ENCODE data around the gene PAIP2.

PAIP2 gene

DNA sequence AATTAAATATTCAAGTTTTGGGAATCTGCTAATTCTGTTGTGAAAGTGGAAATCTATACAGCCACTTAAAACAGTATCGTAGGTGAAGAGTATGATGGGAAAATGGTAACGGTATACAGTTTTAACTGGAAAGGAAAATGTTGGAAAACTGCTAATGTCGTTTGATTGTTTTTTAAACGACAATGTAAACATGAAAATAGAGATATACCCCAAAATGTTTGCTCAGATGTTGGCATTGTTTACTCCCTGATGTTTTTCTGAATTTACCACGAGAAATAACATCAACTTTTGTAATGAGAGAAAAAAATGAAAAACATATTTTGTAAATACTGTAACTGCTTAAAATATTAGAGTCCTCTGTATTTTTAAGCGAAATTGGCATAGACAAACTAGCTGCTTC, 45.5 kb upstream of the PAIP2 start:
- in situ Hi-C loops (cut with MboI; ENCODE audit: low pct_unique_long_range_greater_than_20kb, low sequenced_read_pairs, unreplicated experiment), result no loop called here
- TF ChIP-seq, protein P1, sequence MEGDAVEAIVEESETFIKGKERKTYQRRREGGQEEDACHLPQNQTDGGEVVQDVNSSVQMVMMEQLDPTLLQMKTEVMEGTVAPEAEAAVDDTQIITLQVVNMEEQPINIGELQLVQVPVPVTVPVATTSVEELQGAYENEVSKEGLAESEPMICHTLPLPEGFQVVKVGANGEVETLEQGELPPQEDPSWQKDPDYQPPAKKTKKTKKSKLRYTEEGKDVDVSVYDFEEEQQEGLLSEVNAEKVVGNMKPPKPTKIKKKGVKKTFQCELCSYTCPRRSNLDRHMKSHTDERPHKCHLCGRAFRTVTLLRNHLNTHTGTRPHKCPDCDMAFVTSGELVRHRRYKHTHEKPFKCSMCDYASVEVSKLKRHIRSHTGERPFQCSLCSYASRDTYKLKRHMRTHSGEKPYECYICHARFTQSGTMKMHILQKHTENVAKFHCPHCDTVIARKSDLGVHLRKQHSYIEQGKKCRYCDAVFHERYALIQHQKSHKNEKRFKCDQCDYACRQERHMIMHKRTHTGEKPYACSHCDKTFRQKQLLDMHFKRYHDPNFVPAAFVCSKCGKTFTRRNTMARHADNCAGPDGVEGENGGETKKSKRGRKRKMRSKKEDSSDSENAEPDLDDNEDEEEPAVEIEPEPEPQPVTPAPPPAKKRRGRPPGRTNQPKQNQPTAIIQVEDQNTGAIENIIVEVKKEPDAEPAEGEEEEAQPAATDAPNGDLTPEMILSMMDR (IDR thresholded peaks at IDR 0.05; ENCODE audit: extremely low read depth, insufficient read depth, missing control alignments), result no peak
- DNase-seq (ENCODE audit: low spot score), result no peak

DNA sequence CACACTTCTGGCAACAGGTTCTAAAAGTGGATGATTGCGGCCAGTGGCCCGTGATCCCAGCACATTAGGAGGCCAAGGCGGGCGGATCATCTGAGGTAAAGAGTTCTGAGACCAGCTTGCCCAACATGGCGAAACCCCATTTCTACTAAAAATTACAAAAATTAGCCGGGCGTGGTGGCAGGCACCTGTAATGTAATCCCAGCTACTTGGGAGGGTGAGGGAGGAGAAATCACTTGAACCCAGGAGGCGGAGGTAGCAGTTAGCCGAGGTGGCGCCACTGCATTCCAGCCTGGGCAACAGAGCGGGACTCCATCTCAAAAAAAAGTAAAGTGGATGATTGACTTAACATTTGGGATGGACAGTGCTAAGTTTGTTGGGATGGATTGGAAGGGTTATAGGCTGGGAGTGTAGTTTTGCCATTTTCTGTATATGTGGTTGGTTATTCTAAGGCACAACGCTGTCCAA, 44.8 kb upstream of the PAIP2 start:
- DNase-seq (ENCODE audit: low spot score), result no peak
- in situ Hi-C loops (cut with MboI; ENCODE audit: low pct_unique_long_range_greater_than_20kb, low sequenced_read_pairs, unreplicated experiment), result no loop called here
- TF ChIP-seq, protein P1 (IDR thresholded peaks at IDR 0.05; ENCODE audit: extremely low read depth, insufficient read depth, missing control alignments), result no peak

DNA sequence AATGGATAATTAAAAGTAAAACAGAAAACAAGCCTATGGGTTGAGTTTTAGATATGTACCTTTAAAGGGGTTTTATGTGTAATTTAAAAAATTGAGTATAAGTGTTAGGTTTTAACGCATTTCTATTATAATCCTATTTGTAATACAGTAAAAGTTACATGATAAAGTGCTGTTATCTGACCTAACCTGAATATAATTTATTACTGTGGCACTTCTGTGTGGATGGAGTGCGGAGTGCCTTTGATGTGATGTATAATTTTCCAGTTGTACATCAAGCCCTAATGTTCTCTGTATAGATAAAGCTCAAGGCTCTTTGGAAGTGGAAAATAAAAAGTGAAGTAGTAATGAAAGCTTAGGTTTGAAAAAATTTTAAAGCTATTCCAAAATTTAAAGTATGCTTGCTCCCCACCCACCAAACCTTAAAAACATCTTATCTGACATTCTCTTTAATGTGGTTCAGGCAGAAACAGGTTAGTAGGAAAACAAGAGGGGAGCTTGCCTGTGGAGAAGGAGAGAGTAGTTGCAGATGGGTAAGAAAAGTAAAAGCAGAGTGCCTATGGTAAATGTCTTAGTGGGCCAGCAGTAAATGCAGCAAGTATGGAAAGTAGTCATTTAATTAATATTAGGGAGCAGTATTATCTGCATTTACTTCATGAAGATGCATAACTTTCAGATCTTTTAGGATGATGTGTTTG, 44.1 kb upstream of the PAIP2 start:
- no peak for DNase-seq (ENCODE audit: low spot score)
- TF ChIP-seq, protein P1 (IDR thresholded peaks at IDR 0.05; ENCODE audit: extremely low read depth, insufficient read depth, missing control alignments), result no peak
- in situ Hi-C loops (cut with MboI; ENCODE audit: low pct_unique_long_range_greater_than_20kb, low sequenced_read_pairs, unreplicated experiment), result no loop called here

DNA sequence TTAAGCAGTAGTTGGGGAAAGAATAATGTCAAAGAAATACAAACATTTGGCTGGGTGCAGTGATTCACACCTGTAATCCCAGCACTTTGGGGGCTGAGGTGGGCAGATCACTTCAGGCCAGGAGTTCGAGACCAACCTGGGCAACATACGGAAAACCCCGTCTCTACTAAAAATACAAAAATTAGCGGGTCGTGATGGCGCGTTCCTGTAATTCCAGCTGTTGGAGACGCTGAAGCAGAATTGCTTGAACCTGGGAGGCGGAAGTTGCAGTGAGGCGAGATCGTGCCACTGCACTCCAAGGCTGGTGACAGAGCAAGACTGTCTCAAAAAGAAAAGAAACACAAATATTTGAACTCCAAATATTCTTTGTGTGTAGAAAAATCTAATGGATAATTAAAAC, 43.4 kb upstream of the PAIP2 start:
- no peak for DNase-seq (ENCODE audit: low spot score)
- TF ChIP-seq, protein P1 (IDR thresholded peaks at IDR 0.05; ENCODE audit: extremely low read depth, insufficient read depth, missing control alignments), result no peak
- in situ Hi-C loops (cut with MboI; ENCODE audit: low pct_unique_long_range_greater_than_20kb, low sequenced_read_pairs, unreplicated experiment), result no loop called here

DNA sequence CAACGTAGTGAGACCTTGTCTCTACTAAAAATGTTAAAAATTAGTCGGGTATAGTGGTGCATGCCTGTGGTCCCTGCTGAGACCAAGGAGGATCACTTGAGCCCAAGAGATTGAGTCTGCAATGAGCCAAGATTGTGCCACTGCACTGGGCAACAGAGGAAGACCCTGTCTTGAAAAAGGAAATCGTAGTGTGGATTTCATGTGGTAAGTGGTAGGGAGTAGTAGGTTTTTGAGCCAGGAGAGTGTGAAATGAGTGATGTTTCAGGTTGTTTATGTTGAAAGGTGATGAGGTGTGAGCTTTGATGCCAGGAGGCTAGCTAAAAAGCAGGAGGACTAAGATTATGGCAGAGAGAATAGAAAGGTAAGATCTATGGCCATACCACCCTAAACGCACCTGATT, 42.2 kb upstream of the PAIP2 start:
- in situ Hi-C loops (cut with MboI; ENCODE audit: low pct_unique_long_range_greater_than_20kb, low sequenced_read_pairs, unreplicated experiment), result no loop called here
- no peak for DNase-seq (ENCODE audit: low spot score)
- TF ChIP-seq, protein P1 (IDR thresholded peaks at IDR 0.05; ENCODE audit: extremely low read depth, insufficient read depth, missing control alignments), result no peak

DNA sequence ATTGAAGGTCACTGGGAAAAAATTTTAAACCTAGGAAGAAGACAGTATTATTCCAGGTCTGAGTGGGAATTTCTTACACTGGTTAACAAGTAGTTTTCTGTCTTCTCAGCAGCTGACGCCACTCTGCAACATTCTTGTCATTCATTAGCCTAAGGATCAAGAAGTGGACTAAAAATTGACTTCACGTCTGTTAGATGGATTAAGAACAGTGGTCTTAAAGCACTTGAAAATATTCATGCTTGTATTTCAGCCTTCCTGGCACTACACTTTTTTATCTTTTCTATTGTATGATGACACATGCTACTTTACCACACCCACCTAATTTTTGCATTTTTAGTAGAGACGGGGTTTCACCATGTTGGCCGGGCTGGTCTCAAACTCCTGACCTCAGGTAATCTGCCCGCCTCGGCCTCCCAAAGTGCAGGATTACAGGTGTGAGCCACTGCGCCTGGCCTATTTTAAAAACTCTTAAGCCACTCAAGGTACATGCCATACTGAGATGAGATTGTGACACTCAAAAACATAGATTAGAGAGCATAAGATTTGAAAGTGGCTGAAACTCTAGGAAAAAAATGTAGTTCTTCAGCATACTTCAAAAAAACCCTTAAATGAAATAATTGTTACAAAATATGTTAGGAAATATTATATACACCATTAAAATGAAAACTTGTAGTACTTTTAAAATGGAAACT, 39.7 kb upstream of the PAIP2 start:
- in situ Hi-C loops (cut with MboI; ENCODE audit: low pct_unique_long_range_greater_than_20kb, low sequenced_read_pairs, unreplicated experiment), result no loop called here
- DNase-seq (ENCODE audit: low spot score), result no peak
- TF ChIP-seq, protein P1 (IDR thresholded peaks at IDR 0.05; ENCODE audit: extremely low read depth, insufficient read depth, missing control alignments), result no peak
